Left lung (tissue), 10 donors: Measurements from ENCODE around the gene TECR. TPM values are rescaled to one million over a fixed set of nuclear protein-coding genes. Genes with fewer than 3 reads are reported as not detected.
"Not testable (repeated sequence)": the region's sequence is repeated elsewhere in the genome, so short reads cannot be mapped to it uniquely, and the experiment has no call there.

Source experiments
- ATAC-seq: fragments of 200-7000 bp; cut with Tn5 transposase; one replicate; pipeline ENCODE4 v1.9.1; 2020; ENCODE audit warnings: moderate library complexity
- DNase-seq, 4 donors: peaks; one replicate each; pipeline ENCODE4 v3.0.0-alpha.2; 2013 to 2020
- H3K27ac ChIP-seq, 2 donors: fragments of 200-600 bp; sonication (generic) in 1 of 2; one replicate each; pipeline versions ENCODE4 v1.5.0 to v1.8.0; 2020 to 2021
- H3K27me3 ChIP-seq, 2 donors: fragments of 200-600 bp; sonication (generic) in 1 of 2; one replicate each; pipeline versions ENCODE4 v1.5.0 to v1.8.0; 2020 to 2021
- H3K36me3 ChIP-seq, 2 donors: fragments of 200-600 bp; sonication (generic) in 1 of 2; one replicate each; pipeline versions ENCODE4 v1.5.0 to v1.8.0; 2020 to 2021
- H3K4me1 ChIP-seq, 2 donors: fragments of 200-600 bp; one replicate each; pipeline ENCODE4 v1.8.0; 2021
- H3K4me3 ChIP-seq, 2 donors: fragments of 200-600 bp; sonication (generic) in 1 of 2; one replicate each; pipeline versions ENCODE4 v1.5.0 to v1.8.0; 2020 to 2021; ENCODE audit warnings: mild to moderate bottlenecking in 1 of 2
- H3K9me3 ChIP-seq, 2 donors: fragments of 200-600 bp; sonication (generic) in 1 of 2; one replicate each; pipeline versions ENCODE4 v1.5.0 to v1.8.0; 2020 to 2021
- CTCF ChIP-seq, 2 donors: fragments of 200-600 bp; sonication (generic) in 1 of 2; IDR thresholded peaks; one replicate each; pipeline versions ENCODE4 v1.5.0 to v1.8.0; 2021; ENCODE audit warnings: antibody characterized with exemption in 2 of 2
- intact Hi-C, 2 donors: fragments of 100-400 bp; cut with DNase I; formaldehyde crosslinking; loops; one replicate each; pipeline versions ENCODE4 v1.11.2 to v1.14.2; 2022
- polyA plus RNA-seq, 6 donors: library from polyadenylated mRNA; unstranded; fragments of 120-200 nt; gene quantifications; one replicate each; pipeline ENCODE4 v1.2.1, GENCODE V29; 2013; ENCODE audit not compliant: insufficient read length in 6 of 6
- total RNA-seq, 2 donors: library from RNA; stranded (reverse); fragmentation: NEBNext Ultra II Directional; extraction: Animal tissue kit (Norgen Biotek cat#: 25700); gene quantifications; one replicate each; pipeline ENCODE4 v1.2.1, GENCODE V29; 2021
- donor health status: DM: no; HTN: yes; CAD: no.
- donor health status: DM: no; HTN: no; CAD: no.

The TECR gene
- total and polyA plus RNA-seq, 8 donors = 77.8 to 122 (median 90.0) TPM

GRCh38 chr19:14595558-14595957 is 66.2 kb downstream of the TECR start:
- Histone ChIP-seq H3K27ac (no peak overlapping the region), H3K36me3 (no peaks in the 10 kb centered on the region), H3K4me1 (no peaks in the 10 kb centered on the region), H3K27me3 (peaks cover 0 to 4% of the 10 kb centered on the region in 2 donors), H3K9me3 (no peaks in the 10 kb centered on the region), H3K4me3 (no peak overlapping the region)
- intact Hi-C loops = no loop called here
- ATAC-seq (no peak), DNase-seq (no peak)
- no peak for TF ChIP-seq CTCF (IDR thresholded peaks at IDR 0.05)

- DNase-seq (no peak), ATAC-seq (no peak)
- Histone ChIP-seq H3K36me3 (no peaks in the 10 kb centered on the region), H3K9me3 (peaks cover 0 to 7% of the 10 kb centered on the region in 2 donors), H3K27ac (no peak overlapping the region), H3K4me3 (no peak overlapping the region), H3K4me1 (no peaks in the 10 kb centered on the region), H3K27me3 (no peaks in the 10 kb centered on the region)
- intact Hi-C loops = no loop called here
- TF ChIP-seq CTCF (IDR thresholded peaks at IDR 0.05) = no peak
These were observed 70.3 kb downstream of the TECR start for GRCh38 chr19:14599548-14600147.

- ATAC-seq (no peak), DNase-seq (no peak)
- TF ChIP-seq CTCF (IDR thresholded peaks at IDR 0.05) = no peak
- intact Hi-C loops = no loop called here
- Histone ChIP-seq H3K36me3 (no peaks in the 10 kb centered on the region), H3K27ac (no peak overlapping the region), H3K4me3 (no peak overlapping the region), H3K27me3 (no peaks in the 10 kb centered on the region), H3K4me1 (peaks cover 0 to 9% of the 10 kb centered on the region in 2 donors), H3K9me3 (peaks cover 0 to 7% of the 10 kb centered on the region in 2 donors)
These were observed 74.6 kb downstream of the TECR start for GRCh38 chr19:14603990-14604387.

- Histone ChIP-seq H3K4me3 (no peak overlapping the region), H3K4me1 (peaks cover 0 to 16% of the 10 kb centered on the region in 2 donors), H3K27ac (no peak overlapping the region), H3K27me3 (no peaks in the 10 kb centered on the region), H3K9me3 (peaks cover 0 to 7% of the 10 kb centered on the region in 2 donors), H3K36me3 (no peaks in the 10 kb centered on the region)
- ATAC-seq = no peak
- TF ChIP-seq CTCF (IDR thresholded peaks at IDR 0.05) = no peak
- no peak for DNase-seq
- intact Hi-C loops = no loop called here
These were observed 77.2 kb downstream of the TECR start for GRCh38 chr19:14606627-14607026.

- no peak for TF ChIP-seq CTCF (IDR thresholded peaks at IDR 0.05)
- DNase-seq = no peak
- Histone ChIP-seq H3K9me3 (no peaks in the 10 kb centered on the region), H3K27me3 (no peaks in the 10 kb centered on the region), H3K36me3 (no peaks in the 10 kb centered on the region), H3K27ac (no peak overlapping the region), H3K4me3 (no peak overlapping the region), H3K4me1 (peaks cover 0 to 46% of the 10 kb centered on the region in 2 donors)
- ATAC-seq = no peak
- intact Hi-C loops = no loop called here
These were observed 81.7 kb downstream of the TECR start for GRCh38 chr19:14611051-14611450.

GRCh38 chr19:14612242-14612641 is 82.8 kb downstream of the TECR start:
- H3K9me3 ChIP-seq, H3K27ac ChIP-seq, H3K36me3 ChIP-seq, ATAC-seq, H3K4me3 ChIP-seq, intact Hi-C loops, DNase-seq, H3K27me3 ChIP-seq: not testable (repeated sequence)
- peaks cover 0 to 54% of the 10 kb centered on the region in 2 donors for H3K4me1 ChIP-seq
